DOHH2 (cell line): ENCODE results near the gene SCN2A.

Source experiments
- H3F3A ChIP-seq: fragments of 200-600 bp; sonication (generic), shearing (Covaris generic); 2 replicates; pipeline ENCODE4 v1.6.0; 2016; ENCODE audit warnings: antibody characterized with exemption, mild to moderate bottlenecking; ENCODE audit not compliant: control insufficient read depth, insufficient read depth
- H3K27ac ChIP-seq: fragments of 200-600 bp; sonication (generic); 2 replicates; pipeline ENCODE4 v1.5.1; 2014; ENCODE audit warnings: low read depth, mild to moderate bottlenecking, low read length, moderate library complexity
- H3K27me3 ChIP-seq: fragments of 200-600 bp; sonication (generic); 2 replicates; pipeline ENCODE4 v1.6.1; 2014; ENCODE audit warnings: mild to moderate bottlenecking, low read length, mixed read lengths; ENCODE audit not compliant: control insufficient read depth
- H3K36me3 ChIP-seq: fragments of 200-600 bp; sonication (generic); 2 replicates; pipeline ENCODE4 v1.6.1; 2014; ENCODE audit warnings: mild to moderate bottlenecking, low read length, moderate library complexity, mixed read lengths; ENCODE audit not compliant: control insufficient read depth
- H3K4me1 ChIP-seq: fragments of 200-600 bp; sonication (generic); 2 replicates; pipeline ENCODE4 v1.6.1; 2014; ENCODE audit warnings: mild to moderate bottlenecking, low read length, mixed read lengths; ENCODE audit not compliant: control insufficient read depth
- H3K4me2 ChIP-seq: fragments of 200-600 bp; sonication (generic); 2 replicates; pipeline ENCODE4 v1.6.0; 2014; ENCODE audit warnings: mild to moderate bottlenecking, low read length, moderate library complexity
- H3K4me3 ChIP-seq: fragments of 200-600 bp; sonication (generic); 2 replicates; pipeline ENCODE4 v1.5.1; 2014; ENCODE audit warnings: mild to moderate bottlenecking, low read length, mixed read lengths
- H3K79me2 ChIP-seq: fragments of 200-600 bp; sonication (generic); 2 replicates; pipeline ENCODE4 v1.6.1; 2014; ENCODE audit warnings: mild to moderate bottlenecking, low read length, mixed read lengths; ENCODE audit not compliant: control insufficient read depth
- H3K9me2 ChIP-seq: fragments of 200-600 bp; sonication (generic); replicated peaks from 2 replicates; pipeline ENCODE4 v1.6.1; 2014; ENCODE audit warnings: mild to moderate bottlenecking, low read length, mixed read lengths; ENCODE audit not compliant: control insufficient read depth
- H3K9me3 ChIP-seq: fragments of 200-600 bp; sonication (generic); 2 replicates; pipeline ENCODE4 v1.6.1; 2014; ENCODE audit warnings: antibody characterized with exemption, low read length, mixed read lengths; ENCODE audit not compliant: control insufficient read depth, insufficient read depth
- H4K20me1 ChIP-seq: fragments of 200-600 bp; sonication (generic); 2 replicates; pipeline ENCODE4 v1.6.0; 2014; ENCODE audit warnings: low read depth, mild to moderate bottlenecking, antibody characterized with exemption, low read length, moderate library complexity; ENCODE audit not compliant: control insufficient read depth, insufficient read depth
- CTCF ChIP-seq: fragments of 200-600 bp; sonication (generic); IDR thresholded peaks from one replicate; pipeline ENCODE4 v1.5.1; 2014; ENCODE audit warnings: antibody characterized with exemption, mild to moderate bottlenecking, low read depth, low read length; ENCODE audit not compliant: poor library complexity, severe bottlenecking
- EZH2phosphoT487 ChIP-seq: fragments of 200-600 bp; sonication (generic); IDR thresholded peaks from 2 replicates; pipeline ENCODE4 v1.6.1; 2017; ENCODE audit warnings: borderline replicate concordance, mild to moderate bottlenecking, antibody characterized with exemption, low read length, moderate library complexity, mixed read lengths

The SCN2A gene

GRCh38 chr2:165369131-165369897 lies 130.1 kb downstream of the SCN2A start:
- no peak for TF ChIP-seq EZH2phosphoT487
- TF ChIP-seq CTCF, result no peak
- H3K4me3 ChIP-seq, result no peak overlapping the region
- no peaks in the 10 kb centered on the region for H4K20me1 ChIP-seq
- H3K79me2 ChIP-seq, result no peaks in the 10 kb centered on the region
- H3K27me3 ChIP-seq, result no peaks in the 10 kb centered on the region
- no peaks in the 10 kb centered on the region for H3K36me3 ChIP-seq
- no peaks in the 10 kb centered on the region for H3K9me2 ChIP-seq
- no peak overlapping the region for H3K27ac ChIP-seq
- no peaks in the 10 kb centered on the region for H3K4me1 ChIP-seq
- H3F3A ChIP-seq, result no peaks in the 10 kb centered on the region
- no peaks in the 10 kb centered on the region for H3K9me3 ChIP-seq
- no peak overlapping the region for H3K4me2 ChIP-seq

- Histone ChIP-seq H3K4me2 (no peak overlapping the region), H3K4me1 (no peaks in the 10 kb centered on the region), H3K79me2 (no peaks in the 10 kb centered on the region), H3K36me3 (no peaks in the 10 kb centered on the region), H3K27me3 (no peaks in the 10 kb centered on the region), H3F3A (no peaks in the 10 kb centered on the region), H4K20me1 (no peaks in the 10 kb centered on the region), H3K9me2 (no peaks in the 10 kb centered on the region), H3K27ac (no peak overlapping the region), H3K4me3 (no peak overlapping the region), H3K9me3 (no peaks in the 10 kb centered on the region)
- no peak for TF ChIP-seq CTCF
- TF ChIP-seq EZH2phosphoT487, result no peak
Measured at GRCh38 chr2:165369898-165370296, 130.7 kb downstream of the SCN2A start.

GRCh38 chr2:165371356-165371755 lies 132.1 kb downstream of the SCN2A start:
- Histone ChIP-seq H3K4me2 (no peak overlapping the region), H3K36me3 (no peaks in the 10 kb centered on the region), H3K79me2 (no peaks in the 10 kb centered on the region), H3K27me3 (no peaks in the 10 kb centered on the region), H3K9me2 (no peaks in the 10 kb centered on the region), H3F3A (no peaks in the 10 kb centered on the region), H3K27ac (no peak overlapping the region), H3K9me3 (no peaks in the 10 kb centered on the region), H3K4me3 (no peak overlapping the region), H3K4me1 (no peaks in the 10 kb centered on the region), H4K20me1 (no peaks in the 10 kb centered on the region)
- TF ChIP-seq CTCF (no peak), EZH2phosphoT487 (no peak)
